SHP77 (cell line): ENCODE measurements around the gene PTP4A1.
A peak's percentile ranks its signal among the peaks of the same experiment; 100 is the strongest.
"Not testable (repeated sequence)": the region's sequence is repeated elsewhere in the genome, so short reads cannot be mapped to it uniquely, and the experiment has no call there.

ENCODE experiments used
- DNase-seq, 2 experiments: peaks; one replicate each; lab custom pipeline; 2025; lab: John Stamatoyannopoulos, UW

The PTP4A1 gene

GRCh38 chr6:63582579-63583231 is 10.4 kb downstream of the PTP4A1 start:
- no peak for DNase-seq

- DNase-seq, result no peak
Observed at GRCh38 chr6:63584125-63584514, 11.8 kb downstream of the PTP4A1 start.

DNA sequence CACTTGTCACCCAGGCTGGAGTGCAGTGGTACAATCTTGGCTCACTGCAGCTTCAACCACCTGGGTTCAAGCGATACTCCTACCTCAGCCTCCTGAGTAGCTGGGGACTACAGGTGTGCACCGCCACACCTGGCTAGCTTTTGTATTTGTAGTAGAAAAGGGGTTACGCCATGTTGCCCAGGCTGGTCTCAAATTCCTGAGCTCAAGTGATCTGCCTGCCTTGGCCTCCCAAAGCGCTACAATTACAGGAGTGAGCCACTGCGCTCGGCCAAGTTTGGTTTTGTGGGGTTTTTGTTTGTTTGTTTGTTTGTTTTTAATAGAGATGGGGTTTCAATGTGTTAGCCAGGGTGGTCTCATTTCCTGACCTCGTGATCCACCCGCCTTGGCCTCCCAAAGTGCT is 12.3 kb downstream of the PTP4A1 start:
- DNase-seq, result no peak

GRCh38 chr6:63585652-63586051 is 13.4 kb downstream of the PTP4A1 start:
- DNase-seq, result not testable (repeated sequence)

DNA sequence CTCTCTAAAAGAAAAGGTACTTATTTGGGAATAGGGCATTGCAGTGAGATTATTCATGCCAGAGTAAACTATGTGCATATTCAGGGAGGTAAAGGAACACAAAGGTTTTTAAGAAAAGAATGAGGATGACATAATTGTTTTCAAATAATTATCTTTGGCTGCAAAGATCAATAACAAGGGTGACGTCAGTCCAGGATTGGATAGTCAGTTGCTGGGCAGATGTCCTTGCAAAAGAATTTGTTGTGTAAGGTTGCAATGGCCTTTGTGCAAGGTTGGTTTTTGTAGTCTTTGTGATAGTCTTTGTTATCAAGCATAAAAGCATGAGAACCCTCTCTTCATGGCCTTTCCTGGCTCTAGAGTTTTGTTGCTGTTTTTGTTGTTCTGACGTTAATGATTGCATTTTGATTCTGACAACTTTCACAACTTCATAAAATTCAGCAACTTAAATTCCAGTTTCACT is 17.7 kb downstream of the PTP4A1 start:
- DNase-seq, result peak; percentile 3 to 7

GRCh38 chr6:63592886-63593285 is 20.6 kb downstream of the PTP4A1 start:
- no peak for DNase-seq

DNA sequence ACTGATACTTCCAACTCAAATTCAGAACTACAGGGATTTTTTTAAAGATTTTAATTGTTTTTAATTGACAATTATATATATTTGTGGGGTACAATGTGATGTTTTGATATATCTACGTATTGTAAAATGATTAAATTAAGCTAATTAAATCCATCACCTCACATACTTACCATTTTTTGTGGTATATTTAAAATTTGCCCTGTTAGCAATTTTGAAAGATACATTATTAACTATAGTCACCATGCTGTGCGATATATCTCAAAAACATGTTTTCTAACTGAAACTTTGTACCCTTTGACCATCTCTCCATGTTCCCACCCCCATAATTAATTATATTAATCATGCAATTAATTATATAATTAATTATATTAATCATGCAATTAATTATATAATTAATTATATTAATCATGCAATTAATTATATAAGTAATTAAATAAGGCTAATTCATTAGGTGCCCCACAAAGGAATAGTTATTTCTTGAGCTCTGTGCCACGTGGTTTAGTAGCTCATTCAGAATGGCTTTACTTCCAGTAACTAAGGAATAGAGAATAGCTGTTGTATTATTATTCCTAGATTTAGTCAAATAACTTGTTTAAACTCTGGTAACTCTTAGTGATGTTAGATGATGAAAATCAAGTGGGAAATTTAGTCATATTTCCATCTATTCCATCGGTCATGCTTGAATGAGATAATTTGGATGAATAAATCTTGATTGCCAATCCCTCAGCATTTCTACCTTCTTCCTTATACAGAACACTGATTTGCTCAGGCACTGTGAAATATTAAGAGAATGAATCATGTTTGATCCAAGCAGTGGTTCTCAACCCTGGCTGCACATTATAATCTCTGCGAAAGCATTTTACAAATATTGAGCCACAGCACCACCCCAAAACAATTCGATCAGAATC is 25.1 kb downstream of the PTP4A1 start:
- DNase-seq, result peak in 1 of 2 experiments; percentile 20

- peak; percentile 73 to 84 for DNase-seq
Observed at GRCh38 chr6:63598049-63599036, 26.1 kb downstream of the PTP4A1 start.

- DNase-seq, result no peak
Observed at GRCh38 chr6:63599243-63599642, 27.0 kb downstream of the PTP4A1 start.

- DNase-seq, result no peak
Observed at GRCh38 chr6:63600136-63600535, 27.9 kb downstream of the PTP4A1 start.

DNA sequence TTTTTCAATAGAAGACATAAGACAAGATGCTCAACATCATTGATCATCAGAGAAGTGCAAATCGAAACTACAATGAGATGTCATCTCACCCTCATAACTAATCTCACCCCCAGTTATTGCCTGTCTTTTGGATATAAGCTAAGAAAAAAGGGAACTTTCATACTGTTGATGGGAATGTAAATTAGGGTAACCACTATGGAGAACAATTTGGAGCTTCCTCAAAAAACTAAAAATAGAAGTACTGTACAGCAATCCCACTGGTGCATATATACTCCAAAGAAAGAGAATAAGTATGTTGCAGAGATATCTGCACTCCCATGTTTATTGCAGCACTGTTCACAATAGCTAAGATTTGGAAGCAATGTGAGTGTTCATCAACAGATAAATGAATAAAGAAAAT is 37.0 kb downstream of the PTP4A1 start:
- no peak for DNase-seq

- DNase-seq, result no peak
Observed at GRCh38 chr6:63610944-63611343, 38.7 kb downstream of the PTP4A1 start.

- DNase-seq, result no peak
Observed at GRCh38 chr6:63611560-63611959, 39.3 kb downstream of the PTP4A1 start.

DNA sequence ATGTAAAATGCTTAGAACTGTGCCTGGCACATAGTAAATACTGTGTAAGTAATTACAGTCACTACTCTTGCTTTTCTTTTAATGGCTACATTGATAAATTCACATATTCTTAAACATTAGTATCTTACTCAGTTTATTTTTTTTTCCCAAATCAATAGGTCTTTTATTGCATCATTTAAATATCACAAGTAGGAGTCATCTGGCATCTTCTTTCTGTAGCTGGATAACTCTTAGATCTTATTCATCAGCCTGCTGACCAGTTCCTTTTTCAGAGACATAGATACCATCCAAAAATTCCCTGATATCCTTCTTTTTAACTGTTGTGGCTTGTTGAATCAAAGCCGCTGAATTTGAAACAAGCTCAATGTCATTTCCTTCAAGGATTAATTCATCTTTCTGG is 43.3 kb downstream of the PTP4A1 start:
- no peak for DNase-seq
